K562 (cell line): Measurements from ENCODE around the gene KNCN. TPM values are rescaled to one million over a fixed set of nuclear protein-coding genes. Genes with fewer than 3 reads are reported as not detected.

Experiments
- ATAC-seq: fragments of 200-7000 bp; cut with Tn5 transposase; 3 replicates; pipeline ENCODE4 v1.9.1; 2020; ENCODE audit warnings: moderate library complexity
- BruUV-seq: library from RNA; stranded (reverse); fragments of 400-500 nt; replicated peaks from 2 replicates; lab custom pipeline; 2021; lab: Mats Ljungman, UMichigan
- CTCF ChIA-PET: fragments of 300-600 bp; formaldehyde crosslinking; extraction: SDS; loops from one replicate; lab custom pipeline; 2021; ENCODE audit warnings: low intra/inter-chr PET ratio; lab: Yijun Ruan, JAX
- POLR2A ChIA-PET: fragments of 300-600, 350-650 bp; sonication (Branson Sonifier 250); formaldehyde crosslinking; extraction: SDS; loops from one replicate; lab custom pipeline; 2021; ENCODE audit warnings: antibody characterized with exemption, inconsistent platforms; lab: Yijun Ruan, JAX
- DNase-seq, 4 experiments: peaks; one replicate each; pipeline versions ENCODE4 v3.0.0 to v3.0.0-alpha.2; 2011 to 2018; ENCODE audit warnings: low spot score in 3 of 4, mixed read lengths in 3 of 4; ENCODE audit errors: extremely low read depth in 1 of 4
- FAIRE-seq: peaks from 2 replicates; lab custom pipeline; 2011; peaks lifted over from hg19 to GRCh38; lab: Jason Lieb, UNC
- H2AFZ ChIP-seq: 2 replicates; pipeline ENCODE4 v1.6.0; 2011; ENCODE audit warnings: low read depth, low read length, control low read depth, inconsistent platforms
- H3K27ac ChIP-seq: fragments of 200-600 bp; 3 replicates; pipeline ENCODE4 v1.8.0; 2011; ENCODE audit warnings: low read depth, mild to moderate bottlenecking, control low read depth, inconsistent platforms, low read length, moderate library complexity, mixed read lengths; ENCODE audit errors: extremely low read depth
- H3K27me3 ChIP-seq, 2 experiments: fragments of 300-600 bp in 1 of 2; 2 replicates in 1 of 2; 3 replicates in 1 of 2; pipeline versions ENCODE4 v1.6.0 to v1.8.0; 2011; ENCODE audit warnings: inconsistent platforms in 2 of 2, low read length in 2 of 2, mild to moderate bottlenecking in 1 of 2, mixed read lengths in 1 of 2, moderate library complexity in 1 of 2; ENCODE audit not compliant: control insufficient read depth in 2 of 2, insufficient read depth in 2 of 2
- H3K36me3 ChIP-seq: fragments of 300-600 bp; 3 replicates; pipeline ENCODE4 v1.8.0; 2011; ENCODE audit warnings: mild to moderate bottlenecking, low read length, inconsistent platforms; ENCODE audit not compliant: control insufficient read depth, insufficient read depth
- H3K4me1 ChIP-seq, 2 experiments: fragments of 200-600 bp in 1 of 2; replicated peaks in 1 of 2; 2 replicates in 1 of 2; 3 replicates in 1 of 2; pipeline versions ENCODE4 v1.5.1 to v1.8.0; 2011; ENCODE audit warnings: inconsistent platforms in 2 of 2, low read length in 2 of 2, mild to moderate bottlenecking in 1 of 2, mixed read lengths in 1 of 2, moderate library complexity in 1 of 2; ENCODE audit not compliant: control insufficient read depth in 2 of 2, insufficient read depth in 2 of 2
- H3K4me2 ChIP-seq: 2 replicates; pipeline ENCODE4 v1.6.1; 2011; ENCODE audit warnings: low read length, control low read depth, inconsistent platforms, mixed read lengths; ENCODE audit not compliant: insufficient read depth
- H3K4me3 ChIP-seq: fragments of 200-600 bp; sonication (generic), shearing (Covaris generic); 2 replicates; pipeline ENCODE4 v1.5.1; 2016; ENCODE audit warnings: control low read depth, inconsistent platforms
- H3K79me2 ChIP-seq: fragments of 200-600 bp; 3 replicates; pipeline ENCODE4 v1.8.0; 2011; ENCODE audit warnings: low read length, inconsistent platforms; ENCODE audit not compliant: control insufficient read depth, insufficient read depth
- H3K9ac ChIP-seq, 2 experiments: 2 replicates each; pipeline versions ENCODE4 v1.6.0 to v1.6.1; 2011; ENCODE audit warnings: low read depth in 2 of 2, low read length in 2 of 2, control low read depth in 1 of 2, inconsistent platforms in 1 of 2, mild to moderate bottlenecking in 1 of 2, mixed read lengths in 1 of 2; ENCODE audit not compliant: insufficient read depth in 1 of 2
- H3K9me1 ChIP-seq: one replicate; pipeline ENCODE4 v1.6.0; 2011; ENCODE audit warnings: inconsistent platforms, mild to moderate bottlenecking, low read length, moderate library complexity; ENCODE audit not compliant: control insufficient read depth, insufficient read depth
- H3K9me3 ChIP-seq: replicated peaks from 2 replicates; pipeline ENCODE4 v1.5.1; 2011; ENCODE audit warnings: low read depth, low read length, inconsistent platforms; ENCODE audit not compliant: control insufficient read depth, insufficient read depth
- H4K20me1 ChIP-seq: replicated peaks from 2 replicates; pipeline ENCODE4 v1.6.1; 2011; ENCODE audit warnings: low read length, inconsistent platforms, mixed read lengths; ENCODE audit not compliant: control insufficient read depth, insufficient read depth
- GATAD2A ChIP-seq: fragments of 450-650 bp; IDR thresholded peaks from 2 replicates; pipeline ENCODE4 v1.6.1; 2017
- HES1 ChIP-seq: fragments of 450-650 bp; IDR thresholded peaks from 2 replicates; pipeline ENCODE4 v1.6.1; 2016; ENCODE audit warnings: low read depth, mild to moderate bottlenecking, moderate library complexity
- HLTF ChIP-seq: fragments of 450-650 bp; IDR thresholded peaks from 2 replicates; pipeline ENCODE4 v1.6.1; 2016
- HNRNPLL ChIP-seq: fragments of 200-400 bp; formaldehyde crosslinking; IDR thresholded peaks from 2 replicates; pipeline ENCODE4 v1.6.1; 2017; ENCODE audit warnings: low read length, low read depth, mild to moderate bottlenecking; ENCODE audit not compliant: poor library complexity, severe bottlenecking
- NCOR1 ChIP-seq: fragments of 450-650 bp; IDR thresholded peaks from 2 replicates; pipeline ENCODE4 v1.6.1; 2016; ENCODE audit warnings: mild to moderate bottlenecking, moderate library complexity
- NFIC ChIP-seq: fragments of 450-650 bp; IDR thresholded peaks from 2 replicates; pipeline ENCODE4 v1.6.1; 2017; ENCODE audit warnings: mild to moderate bottlenecking, inconsistent platforms
- NR4A1 ChIP-seq, 2 experiments: fragments of 250-450 bp in 1 of 2; fragments of 450-650 bp in 1 of 2; sonication (Bioruptor Pico) in 1 of 2; IDR thresholded peaks; 2 replicates each; pipeline versions ENCODE4 v1.4.0 to v1.6.1; 2016 to 2020; ENCODE audit warnings: mild to moderate bottlenecking in 2 of 2, missing compliant biosample characterization in 1 of 2, missing genetic modification characterization in 1 of 2, moderate library complexity in 1 of 2
- PRPF4 ChIP-seq: fragments of 200-400 bp; formaldehyde crosslinking; IDR thresholded peaks from one replicate; pipeline ENCODE4 v1.6.1; 2017; ENCODE audit warnings: low read length, low read depth, mild to moderate bottlenecking; ENCODE audit not compliant: insufficient read depth, poor library complexity, severe bottlenecking
- RAD51 ChIP-seq: fragments of 450-650 bp; IDR thresholded peaks from 2 replicates; pipeline ENCODE4 v1.7.1; 2016; ENCODE audit warnings: low read depth, mild to moderate bottlenecking, borderline replicate concordance
- SETDB1 ChIP-seq: IDR thresholded peaks from one replicate; pipeline ENCODE4 v1.6.1; 2012; ENCODE audit warnings: low read length, control low read depth, inconsistent platforms
- SMAD2 ChIP-seq: fragments of 150-350 bp; IDR thresholded peaks from 2 replicates; pipeline ENCODE4 v1.6.1; 2014; ENCODE audit warnings: low read depth, mild to moderate bottlenecking, low read length
- SPI1 ChIP-seq: IDR thresholded peaks from 2 replicates; pipeline ENCODE4 v1.6.1; 2011; ENCODE audit warnings: low read depth, low read length, control low read depth, borderline replicate concordance
- VEZF1 ChIP-seq: fragments of 200-800 bp; sonication (Bioruptor generic); IDR thresholded peaks from 2 replicates; pipeline ENCODE4 v1.6.1; 2017; ENCODE audit warnings: missing genetic modification characterization, missing compliant biosample characterization
- ZC3H11A ChIP-seq: IDR thresholded peaks from 2 replicates; pipeline ENCODE4 v1.6.1; 2012; ENCODE audit warnings: low read depth, low read length, improper control_type of control experiment
- ZNF77 ChIP-seq: fragments of 250-450 bp; sonication (Bioruptor Pico); IDR thresholded peaks from 2 replicates; pipeline ENCODE4 v1.5.0; 2020
- WGBS: fragments of 100-300 bp; shearing (Covaris generic); methylation state at CpG from one replicate; pipeline ENCODE4 v1.1.6; 2016; ENCODE audit warnings: low coverage, mixed read lengths; ENCODE audit not compliant: insufficient coverage; ENCODE audit errors: missing lambda C conversion rate; 5-methylcytosine and 5-hydroxymethylcytosine counted together
- in situ Hi-C: fragments of 300-500 bp; cut with MboI; formaldehyde crosslinking; loops from 4 replicates; pipeline ENCODE4 v1.15.0; 2018; ENCODE audit warnings: inconsistent platforms, mixed read lengths
- intact Hi-C: fragments of 100-400 bp; cut with micrococcal nuclease; formaldehyde crosslinking; loops from 2 replicates; pipeline ENCODE4 v1.14.2; 2022
- polyA plus RNA-seq, 8 experiments: library from polyadenylated mRNA; depleted of rRNA in 4 of 8; stranded (reverse) in 5 of 8; unstranded in 3 of 8; fragments of >200 nt; fragmentation: Nextera tagmentation in 2 of 8; fragmentation: Illumina TruSeq in 1 of 8; extraction: Ambion mirVana in 2 of 8; extraction: Trizol in 1 of 8; gene quantifications; 2 replicates each; pipeline versions ENCODE4 v1.2.1 to v1.2.3, GENCODE V29; 2011 to 2014; ENCODE audit warnings: inconsistent platforms in 1 of 8, missing spikeins in 1 of 8
- total RNA-seq, 7 experiments: library from RNA; depleted of rRNA in 6 of 7; stranded (reverse); fragments of >200 nt in 6 of 7; fragmentation: Illumina TruSeq in 2 of 7; extraction: Trizol in 2 of 7; gene quantifications; 2 replicates each; pipeline versions ENCODE4 v1.2.1 to v1.2.3, GENCODE V29; 2011 to 2021; ENCODE audit warnings: low replicate concordance in 1 of 7
- TF ChIP-seq, protein P1 (sequence below), 2 experiments: IDR thresholded peaks; 2 replicates each; pipeline ENCODE4 v1.6.1; 2011; ENCODE audit warnings: borderline replicate concordance in 1 of 2, control low read depth in 1 of 2, low read depth in 1 of 2, low read length in 1 of 2, mild to moderate bottlenecking in 1 of 2, mixed read lengths in 1 of 2, moderate library complexity in 1 of 2; ENCODE audit not compliant: insufficient read depth in 1 of 2, insufficient read length in 1 of 2, poor library complexity in 1 of 2, severe bottlenecking in 1 of 2; ENCODE audit errors: extremely low read depth in 1 of 2
- TF ChIP-seq, protein P2 (sequence below): fragments of 250-450 bp; sonication (Bioruptor Pico); IDR thresholded peaks from 2 replicates; pipeline ENCODE4 v1.6.1; 2021; ENCODE audit warnings: mild to moderate bottlenecking
- TF ChIP-seq, protein P3 (sequence below): IDR thresholded peaks from 2 replicates; pipeline ENCODE4 v1.6.1; 2016; ENCODE audit warnings: missing genetic modification characterization, missing compliant biosample characterization

KNCN gene
- total and polyA plus RNA-seq, 9 of the 15 experiments (the other 6 are each of a cell fraction or from before 2014, with no cell fraction given): not detected

DNA sequence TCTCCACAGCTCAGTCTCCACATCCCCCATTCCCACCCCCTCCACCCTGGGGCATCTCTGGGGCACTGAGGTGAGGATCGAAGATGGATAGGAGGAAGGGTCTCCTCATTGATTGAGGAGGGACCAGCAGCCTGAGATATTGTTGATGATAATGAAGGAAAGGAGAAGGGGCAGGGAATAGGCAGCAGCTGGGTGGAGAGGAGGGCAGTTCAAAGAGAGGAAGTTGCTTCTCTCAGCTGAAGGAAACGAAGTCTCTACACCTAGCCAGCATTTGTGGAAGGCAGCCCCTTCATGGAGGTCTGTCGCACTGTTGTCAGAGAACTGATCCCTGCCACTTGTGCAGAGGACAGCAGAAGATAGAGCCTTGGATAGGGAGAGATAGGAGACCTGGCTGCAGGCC is 5.7 kb downstream of the KNCN start:
- Histone ChIP-seq H3K4me1 (peaks cover 33 to 56% of the 10 kb centered on the region in 2 experiments), H3K9me1 (no peaks in the 10 kb centered on the region), H3K9ac (peak overlapping the region in 1 of 2 experiments; percentile 62; a peak in 2 of 4 replicates), H3K27ac (no peak overlapping the region; the same call in 2 of the 3 replicates), H3K79me2 (no peaks in the 10 kb centered on the region), H2AFZ (peak overlapping the region; percentile 63), H3K36me3 (no peaks in the 10 kb centered on the region), H3K4me2 (peak overlapping the region; percentile 27), H3K9me3 (no peaks in the 10 kb centered on the region), H3K4me3 (no peak overlapping the region), H4K20me1 (no peaks in the 10 kb centered on the region), H3K27me3 (peaks cover under 1 to 8% of the 10 kb centered on the region in 2 experiments; a peak in 2 of 5 replicates)
- CTCF ChIA-PET: no interaction called here
- peak; percentile 44 for FAIRE-seq
- ATAC-seq: peak; percentile 6
- intact Hi-C loops: no loop called here
- DNase-seq: peak in 1 of 4 experiments; percentile 57
- WGBS: 23% methylated on average over 3 of the region's 3 CpGs
- in situ Hi-C loops: loop anchor here (5.0 kb wide), 1 partner anchor 182 kb away; no protein-coding TSS in a partner anchor
- POLR2A ChIA-PET: interaction anchor here (0.6 to 1.2 kb wide), 2 partner anchors 13 to 104 kb away, joined by 3 to 5 read pairs; no protein-coding TSS in a partner anchor
- BruUV-seq: no TSS peak
- no peak for TF ChIP-seq GATAD2A
- no peak for TF ChIP-seq HES1
- no peak for TF ChIP-seq NFIC
- TF ChIP-seq ZNF77 (CRISPR knock-in tag): no peak
- TF ChIP-seq, protein P1, sequence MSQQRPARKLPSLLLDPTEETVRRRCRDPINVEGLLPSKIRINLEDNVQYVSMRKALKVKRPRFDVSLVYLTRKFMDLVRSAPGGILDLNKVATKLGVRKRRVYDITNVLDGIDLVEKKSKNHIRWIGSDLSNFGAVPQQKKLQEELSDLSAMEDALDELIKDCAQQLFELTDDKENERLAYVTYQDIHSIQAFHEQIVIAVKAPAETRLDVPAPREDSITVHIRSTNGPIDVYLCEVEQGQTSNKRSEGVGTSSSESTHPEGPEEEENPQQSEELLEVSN (IDR thresholded peaks at IDR 0.05; ENCODE audit: borderline replicate concordance in 1 of 2, extremely low read depth in 1 of 2, insufficient read depth in 1 of 2, insufficient read length in 1 of 2, low read depth in 1 of 2, low read length in 1 of 2, poor library complexity in 1 of 2, severe bottlenecking in 1 of 2): no peak
- no peak for TF ChIP-seq SMAD2
- no peak for TF ChIP-seq HLTF
- TF ChIP-seq RAD51: no peak
- TF ChIP-seq HNRNPLL: no peak
- peak; percentile 86 for TF ChIP-seq SPI1
- TF ChIP-seq SETDB1: no peak
- TF ChIP-seq, protein P2, sequence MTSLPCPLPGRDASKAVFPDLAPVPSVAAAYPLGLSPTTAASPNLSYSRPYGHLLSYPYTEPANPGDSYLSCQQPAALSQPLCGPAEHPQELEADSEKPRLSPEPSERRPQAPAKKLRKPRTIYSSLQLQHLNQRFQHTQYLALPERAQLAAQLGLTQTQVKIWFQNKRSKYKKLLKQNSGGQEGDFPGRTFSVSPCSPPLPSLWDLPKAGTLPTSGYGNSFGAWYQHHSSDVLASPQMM (CRISPR knock-in tag): no peak
- TF ChIP-seq PRPF4: no peak
- TF ChIP-seq VEZF1 (CRISPR knock-in tag): no peak
- no peak for TF ChIP-seq NR4A1 (CRISPR knock-in tag; IDR thresholded peaks at IDR 0.05)
- TF ChIP-seq NR4A1 (tag; IDR thresholded peaks at IDR 0.05): 0 out of 2 replicates have a peak, but pooled peaks have one; percentile 14
- TF ChIP-seq ZC3H11A: no peak
- TF ChIP-seq, protein P3, sequence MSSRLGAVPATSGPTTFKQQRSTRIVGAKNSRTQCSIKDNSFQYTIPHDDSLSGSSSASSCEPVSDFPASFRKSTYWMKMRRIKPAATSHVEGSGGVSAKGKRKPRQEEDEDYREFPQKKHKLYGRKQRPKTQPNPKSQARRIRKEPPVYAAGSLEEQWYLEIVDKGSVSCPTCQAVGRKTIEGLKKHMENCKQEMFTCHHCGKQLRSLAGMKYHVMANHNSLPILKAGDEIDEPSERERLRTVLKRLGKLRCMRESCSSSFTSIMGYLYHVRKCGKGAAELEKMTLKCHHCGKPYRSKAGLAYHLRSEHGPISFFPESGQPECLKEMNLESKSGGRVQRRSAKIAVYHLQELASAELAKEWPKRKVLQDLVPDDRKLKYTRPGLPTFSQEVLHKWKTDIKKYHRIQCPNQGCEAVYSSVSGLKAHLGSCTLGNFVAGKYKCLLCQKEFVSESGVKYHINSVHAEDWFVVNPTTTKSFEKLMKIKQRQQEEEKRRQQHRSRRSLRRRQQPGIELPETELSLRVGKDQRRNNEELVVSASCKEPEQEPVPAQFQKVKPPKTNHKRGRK (tag): 0 out of 2 replicates have a peak, but pooled peaks have one; percentile 18
- TF ChIP-seq NCOR1: no peak
